H1 (cell line): ENCODE data around the gene RBM47. TPM values are rescaled to one million over a fixed set of nuclear protein-coding genes. Genes with fewer than 3 reads are reported as not detected.

Source experiments
- EZH2 ChIP-seq: fragments of 200-600 bp; sonication (generic); IDR thresholded peaks from 2 replicates; pipeline ENCODE4 v1.7.1; 2012; ENCODE audit warnings: low read depth, mild to moderate bottlenecking, moderate library complexity, low read length, inconsistent platforms; ENCODE audit not compliant: severe bottlenecking
- SAP30 ChIP-seq: fragments of 300-600 bp; sonication (generic); IDR thresholded peaks from 2 replicates; pipeline ENCODE4 v1.7.1; 2012; ENCODE audit warnings: low read length, moderate library complexity, mild to moderate bottlenecking, inconsistent platforms; ENCODE audit not compliant: insufficient read depth, insufficient replicate concordance
- polyA plus RNA-seq, 7 experiments: library from polyadenylated mRNA; depleted of rRNA in 3 of 7; stranded (reverse) in 5 of 7; unstranded in 2 of 7; fragments of >200 nt in 5 of 7; fragments of 200-250 nt in 2 of 7; gene quantifications; 1 replicate in 5 of 7; 2 replicates in 1 of 7; 4 replicates in 1 of 7; pipeline versions ENCODE4 v1.2.1 to v1.2.3, GENCODE V29; 2011 to 2013; ENCODE audit warnings: missing spikeins in 2 of 7, mixed read lengths in 2 of 7
- total RNA-seq: library from RNA; stranded (reverse); fragmentation: NEBNext Ultra II Directional; extraction: Animal tissue kit (Norgen Biotek cat#: 25700); gene quantifications from 2 replicates; pipeline ENCODE4 v1.2.1, GENCODE V29; 2021

The RBM47 gene
- total and polyA plus RNA-seq, 2 of the 8 experiments (the other 6 are each of a cell fraction or from before 2014, with no cell fraction given): 42.8 to 78.9 TPM

DNA sequence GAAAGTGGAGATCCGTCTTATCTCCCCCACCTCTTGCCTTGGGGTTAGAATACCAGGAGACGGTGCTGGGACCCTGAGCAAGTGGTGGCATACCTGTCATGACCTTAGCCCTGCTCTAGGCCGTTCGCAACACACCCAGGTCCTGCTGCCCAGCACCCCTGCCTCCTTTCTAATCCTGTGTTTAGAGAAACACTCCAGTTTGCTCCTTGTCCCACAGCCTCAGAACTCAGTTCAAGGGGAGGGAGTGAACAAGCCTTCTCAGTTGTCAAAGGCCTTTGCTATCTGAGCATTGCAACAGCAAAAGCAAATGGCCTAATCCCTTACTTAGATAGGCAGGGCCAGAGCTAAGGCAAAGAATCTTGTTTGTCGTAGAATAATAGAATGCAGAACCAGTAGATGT lies 226.6 kb downstream of the RBM47 start (continued):
- TF ChIP-seq EZH2 (no peak), SAP30 (no peak)
- TF ChIP-seq, all 59 proteins: peak for 0
